A172 (cell line): ENCODE data around the gene CNR2. TPM values are rescaled to one million over a fixed set of nuclear protein-coding genes. Genes with fewer than 3 reads are reported as not detected.
"Not testable (repeated sequence)": the region's sequence is repeated elsewhere in the genome, so short reads cannot be mapped to it uniquely, and the experiment has no call there.

Experiments
- DNase-seq: peaks from one replicate; pipeline ENCODE4 v3.0.0-alpha.2; 2015; ENCODE audit warnings: low spot score
- total RNA-seq: library from RNA; depleted of rRNA; stranded (reverse); fragments of >200 nt; shearing (Covaris generic); gene quantifications from 2 replicates; pipeline ENCODE4 v1.2.3, GENCODE V29; 2014; rRNA removed

CNR2 gene
- total RNA-seq = not detected in 2 replicates

DNA sequence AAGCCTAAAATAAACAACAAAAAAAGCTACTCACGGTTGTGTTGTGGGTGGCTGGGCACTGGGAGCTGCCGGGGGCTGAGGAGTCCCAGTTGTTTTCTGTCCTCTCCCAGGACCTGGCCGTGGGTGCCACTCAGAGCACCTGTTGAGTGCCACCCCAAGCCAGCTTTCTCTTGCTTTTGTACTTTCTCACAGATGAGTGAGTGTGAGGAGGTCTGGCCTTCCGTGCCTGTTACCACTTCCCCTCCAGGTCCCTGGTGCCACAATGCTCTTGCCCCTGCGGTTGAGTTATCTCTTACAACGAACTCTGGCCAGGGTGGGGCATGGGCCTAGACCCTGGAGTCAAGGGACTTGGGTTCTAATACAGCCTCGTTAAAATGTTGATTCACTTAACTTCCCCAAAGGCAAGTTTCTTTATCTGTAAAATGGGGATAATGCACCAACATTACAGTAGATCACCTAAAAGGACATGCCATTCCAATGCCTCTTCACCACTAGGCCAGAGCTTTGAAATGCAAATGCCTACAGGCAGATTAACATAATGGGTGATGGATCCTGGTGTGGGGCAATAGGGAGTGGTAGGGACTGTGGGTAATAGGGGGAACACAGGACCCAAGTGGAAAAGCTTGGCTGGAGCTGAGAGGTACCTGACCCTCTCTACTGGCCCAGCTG lies at the start of gene CNR2:
Gene CNR2, minus strand, starts transcription at position 151 of the 669 bp plus-strand sequence. CDS start 37,745 bp downstream, outside the sequence.
- DNase-seq = no peak

DNA sequence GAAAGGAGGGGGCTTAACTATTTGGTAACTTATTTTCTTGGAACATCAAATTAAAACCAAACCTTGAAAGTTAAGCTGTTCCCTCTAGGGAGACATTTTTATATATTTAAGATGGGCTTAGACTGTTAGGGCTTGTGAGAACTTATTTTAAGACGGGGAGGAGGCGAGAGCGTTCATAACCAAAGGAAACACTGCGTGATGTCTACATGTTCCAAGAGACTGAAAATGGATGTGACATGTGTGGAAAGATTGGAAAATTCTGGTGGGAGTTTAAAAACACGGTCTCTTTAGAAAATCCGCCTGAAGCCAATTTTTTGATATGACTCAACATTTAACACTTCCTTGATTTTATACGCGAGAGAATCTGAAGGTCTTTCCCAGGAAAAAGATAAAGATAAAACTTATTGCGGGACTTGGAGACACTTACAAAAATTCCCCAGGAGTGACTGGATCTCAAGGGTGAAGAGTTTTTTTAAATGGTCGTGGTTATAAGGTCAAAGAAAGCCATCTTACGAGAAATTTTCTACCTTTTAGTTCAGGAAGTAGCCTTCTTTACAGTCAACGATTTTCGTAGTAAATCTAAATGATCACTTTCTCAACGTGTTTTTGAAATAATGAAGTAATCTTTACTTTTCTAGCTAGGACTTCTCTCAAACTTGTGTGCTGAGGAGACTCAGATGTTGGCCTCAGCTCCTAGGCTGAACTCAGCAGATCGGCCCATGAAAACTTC lies 47.3 kb upstream of the CNR2 start:
- DNase-seq = no peak

DNA sequence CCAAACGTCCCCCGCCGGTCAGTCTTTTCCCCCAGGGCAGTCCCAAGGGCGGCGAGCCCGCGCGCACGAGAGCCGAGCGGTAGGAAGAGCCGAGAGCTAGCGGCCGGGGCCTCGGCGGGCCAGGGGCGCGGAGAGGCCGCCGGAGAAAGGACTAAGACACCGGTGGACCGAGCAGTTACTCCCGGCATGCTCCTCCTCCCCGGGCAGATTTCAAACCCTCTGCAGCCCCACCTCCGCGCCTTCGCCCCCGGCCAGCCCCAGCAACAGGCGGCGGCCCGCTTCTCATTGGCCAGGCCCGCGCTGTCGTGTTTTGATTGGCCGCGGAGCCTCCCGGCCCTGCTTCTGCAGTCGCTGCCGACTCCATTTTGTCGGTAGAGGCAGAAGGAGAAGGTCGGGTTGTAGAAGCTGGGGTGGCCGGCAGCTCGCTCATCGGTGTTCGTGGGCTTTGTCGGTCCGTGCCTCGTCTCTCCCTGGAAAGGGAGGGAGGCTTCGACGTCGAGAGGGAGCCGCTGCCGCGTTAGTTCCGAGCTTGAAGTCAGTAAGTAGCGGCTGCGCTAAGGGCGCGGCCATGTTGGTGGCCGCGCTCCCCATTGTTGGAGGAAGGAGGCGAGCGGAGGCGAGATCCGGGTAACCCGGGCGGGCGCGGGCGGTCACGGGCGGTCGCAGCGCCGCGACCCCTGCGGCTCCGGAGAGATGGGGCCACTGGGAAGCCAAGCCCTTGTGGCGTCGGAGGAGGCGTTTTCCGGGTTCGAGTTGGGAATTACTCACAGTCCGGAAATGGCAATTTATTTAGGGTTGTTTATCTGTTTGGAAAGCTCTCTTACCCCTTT lies 46.5 kb upstream of the CNR2 start, which contains the start of gene PNRC2:
Gene PNRC2, plus strand, starts transcription at position 368 of the 830 bp plus-strand sequence. CDS start 1,630 bp downstream, outside the sequence.
- DNase-seq = peak; percentile 86

DNA sequence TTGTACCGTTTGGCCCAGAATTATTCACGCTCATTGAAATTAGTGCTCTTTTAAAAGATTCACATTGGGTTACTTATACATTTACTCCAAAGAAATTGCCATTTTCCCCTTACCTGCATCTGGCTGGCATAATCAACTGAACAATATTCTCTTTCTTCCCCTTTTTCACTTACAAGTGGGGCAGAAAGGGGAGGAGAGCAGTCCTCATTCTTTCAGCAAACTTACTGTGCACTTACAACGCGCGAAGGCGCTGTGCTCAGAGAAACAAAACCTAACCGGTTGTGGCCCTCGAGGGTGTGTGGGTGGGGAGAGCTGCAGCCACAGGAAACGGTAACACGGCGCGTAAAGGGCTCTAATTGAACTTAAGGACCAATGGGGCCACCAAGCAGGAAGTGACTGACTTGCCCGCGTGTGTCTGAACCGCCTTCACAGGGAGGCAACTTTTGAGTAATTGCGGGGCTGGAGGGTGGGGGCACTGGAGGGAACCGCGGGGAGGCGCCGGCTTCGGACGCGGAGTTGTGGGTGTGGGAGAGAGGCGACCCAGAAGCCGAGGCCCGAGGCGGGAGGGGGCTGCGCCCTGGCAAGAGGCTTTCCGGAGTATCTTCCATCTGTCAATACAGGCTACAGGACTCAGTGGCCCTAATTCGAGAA lies 45.8 kb upstream of the CNR2 start:
- peak; percentile 92 for DNase-seq

DNA sequence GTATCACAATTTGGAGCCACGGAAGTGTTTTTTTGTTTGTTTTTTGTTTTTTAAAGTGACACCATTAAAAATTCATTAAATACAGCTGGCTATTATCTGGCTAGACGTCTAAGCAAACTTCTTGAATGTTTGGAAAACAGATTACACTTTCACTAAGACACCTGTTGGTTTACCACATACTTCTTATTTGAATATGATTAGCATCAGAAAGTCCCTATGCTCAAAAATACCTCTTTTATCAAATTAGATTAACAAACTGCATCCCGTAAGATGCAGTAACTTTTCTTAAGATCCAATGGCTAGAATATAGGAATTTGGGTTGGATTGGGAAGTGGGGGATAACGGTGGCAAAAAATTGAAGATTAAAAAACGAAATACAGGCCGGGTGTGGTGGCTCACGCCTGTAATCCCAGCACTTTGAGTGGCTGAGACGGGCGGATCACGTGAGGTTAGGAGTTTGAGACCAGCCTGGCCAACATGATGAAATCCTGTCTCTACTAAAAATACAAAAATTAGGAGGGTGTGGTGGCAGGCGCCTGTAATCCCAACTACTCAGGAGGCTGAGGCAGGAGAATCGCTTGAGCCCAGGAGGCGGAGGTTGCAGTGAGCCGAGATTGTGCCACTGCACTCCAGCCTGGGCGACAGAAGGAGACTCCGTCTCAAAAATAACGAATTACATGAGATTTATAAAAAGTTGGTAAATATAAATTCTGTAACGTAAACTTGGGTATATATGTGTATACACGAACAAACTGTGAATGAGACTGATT lies 45.1 kb upstream of the CNR2 start:
- DNase-seq = not testable (repeated sequence)

DNA sequence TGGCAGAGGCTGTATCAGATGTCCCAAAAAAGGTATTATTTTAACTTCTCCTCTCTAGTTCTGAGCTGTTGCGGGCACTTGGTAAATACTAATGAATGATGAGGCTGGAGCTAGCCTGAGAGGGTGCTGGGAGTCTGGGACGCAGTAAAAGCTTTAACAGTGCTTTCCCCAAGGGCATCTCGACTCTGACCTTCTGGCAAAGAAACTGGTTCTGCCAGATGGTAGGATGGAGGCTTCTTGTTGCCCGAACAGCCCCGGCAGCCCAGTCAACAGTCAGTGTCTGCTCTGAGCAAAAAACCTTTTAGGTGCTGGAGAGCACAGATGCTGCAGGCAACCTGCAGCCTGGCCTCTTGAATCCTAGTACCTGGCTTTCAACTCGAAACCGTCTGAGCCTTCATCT lies 43.9 kb upstream of the CNR2 start:
- DNase-seq = no peak

DNA sequence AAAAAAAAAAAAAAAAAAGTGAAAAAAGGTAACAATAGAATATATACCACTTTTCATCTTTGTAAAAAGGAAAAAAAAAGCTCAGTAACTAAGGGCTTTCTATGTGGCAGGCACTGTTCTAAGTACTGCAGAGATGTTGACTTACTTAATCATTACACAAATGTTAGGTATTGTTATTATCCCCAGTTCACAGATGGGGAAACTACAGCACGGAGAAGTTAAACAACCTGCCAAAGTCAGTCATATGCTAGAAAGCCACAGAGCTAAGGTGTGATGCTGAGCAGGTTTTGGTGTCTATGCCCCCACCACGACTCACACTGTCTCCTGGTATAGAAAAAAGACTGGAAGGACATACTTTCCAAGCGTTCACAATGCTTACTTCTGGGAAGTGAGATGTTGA lies 39.9 kb upstream of the CNR2 start:
- no peak for DNase-seq

DNA sequence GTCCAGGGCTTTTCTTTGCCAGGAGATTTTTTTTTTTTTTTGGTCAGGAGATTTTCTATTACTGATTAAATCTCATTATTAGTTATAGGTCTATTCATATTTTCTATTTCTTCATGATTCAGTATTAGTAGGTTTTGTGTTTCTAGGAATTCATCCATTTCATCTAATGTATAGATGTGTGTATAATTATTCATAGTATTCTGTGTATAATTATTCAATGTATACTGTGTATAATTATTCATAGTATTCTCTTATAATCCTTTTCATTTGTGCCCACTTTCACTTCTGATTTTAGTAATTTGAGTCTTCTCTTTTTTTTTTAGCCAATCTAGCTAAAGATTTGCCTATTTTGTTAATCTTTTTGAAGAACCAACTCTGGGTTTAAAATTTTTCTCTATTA lies 34.2 kb upstream of the CNR2 start:
- DNase-seq = no peak

DNA sequence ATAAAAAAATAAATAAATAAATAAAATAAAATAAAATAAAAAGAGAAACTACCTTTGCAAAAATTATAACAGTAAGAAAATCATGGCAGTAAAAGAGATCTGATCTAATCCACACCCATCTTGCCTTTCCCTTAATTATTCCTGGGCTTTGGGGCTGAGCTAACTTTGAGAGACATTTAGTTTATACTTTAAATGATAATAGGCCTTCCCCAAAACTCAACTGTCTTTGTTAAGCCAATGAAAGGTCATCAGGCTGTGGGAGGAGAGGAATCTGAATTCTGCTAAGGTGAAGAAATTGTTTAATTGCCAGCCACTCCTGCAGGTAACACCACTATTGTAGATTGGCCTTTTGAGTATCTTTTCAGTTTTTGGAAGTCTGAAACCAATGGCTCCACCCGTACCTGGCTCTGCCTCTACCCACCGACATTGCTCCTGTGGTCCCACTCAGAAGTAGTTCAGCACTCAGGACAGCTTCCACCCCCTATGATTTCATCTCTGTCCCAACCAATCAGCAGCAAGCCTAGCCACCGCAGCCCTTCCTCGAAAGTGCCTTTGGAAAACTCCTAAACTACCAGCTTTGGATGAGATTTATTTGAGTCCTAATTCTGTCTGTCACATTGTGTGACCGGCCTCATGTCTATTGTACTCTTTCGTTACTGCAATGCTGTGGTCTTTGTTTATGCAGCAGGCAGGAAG lies 23.5 kb upstream of the CNR2 start:
- no peak for DNase-seq

DNA sequence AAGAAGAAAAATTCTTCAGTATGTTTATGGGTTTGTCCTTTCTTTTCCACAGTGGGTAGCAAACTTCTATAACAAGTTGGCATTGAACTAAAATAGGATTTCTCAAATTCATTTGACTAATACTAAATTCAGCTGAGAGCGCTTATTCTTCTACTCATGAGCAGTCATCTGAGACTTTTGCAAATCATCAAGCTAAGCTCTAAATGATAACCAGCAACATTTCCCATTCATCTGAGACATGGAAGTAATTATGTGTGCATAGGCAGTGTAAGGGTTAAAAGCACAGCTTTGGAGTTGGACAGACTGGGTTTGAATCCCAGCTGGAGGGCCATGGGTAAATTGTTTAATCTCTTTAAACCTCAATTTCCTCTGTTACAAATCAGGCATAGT lies 18.3 kb upstream of the CNR2 start:
- DNase-seq = no peak

DNA sequence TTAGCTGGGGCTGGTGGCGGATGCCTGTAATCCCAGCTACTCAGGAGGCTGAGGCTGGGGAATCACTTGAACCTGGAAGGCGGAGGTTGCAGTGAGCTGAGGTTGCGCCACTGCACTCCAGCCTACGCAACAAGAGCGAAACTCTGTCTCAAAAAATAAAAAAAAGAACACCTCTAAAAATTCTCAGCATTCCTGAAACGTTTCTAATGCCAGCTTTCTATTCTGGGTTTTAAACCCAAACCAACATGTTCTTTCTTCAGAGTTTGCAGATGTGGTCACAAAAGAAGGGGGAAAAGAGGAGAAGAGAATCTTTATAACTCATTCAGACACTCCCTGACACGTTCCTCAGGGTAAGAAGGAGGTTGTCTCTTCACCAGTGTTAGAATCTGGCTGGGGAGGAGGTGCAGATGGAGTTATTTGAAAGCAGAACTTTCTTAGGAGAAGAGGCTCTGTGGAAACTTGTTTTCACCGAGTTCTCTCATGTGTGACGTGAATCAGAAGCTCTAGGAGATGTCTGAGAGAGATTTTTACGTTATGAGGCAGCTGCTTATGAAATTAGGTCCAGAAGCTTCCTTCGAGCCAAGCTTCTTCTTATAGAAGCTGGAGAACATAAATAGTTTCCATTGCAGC lies 17.8 kb upstream of the CNR2 start:
- DNase-seq = no peak

DNA sequence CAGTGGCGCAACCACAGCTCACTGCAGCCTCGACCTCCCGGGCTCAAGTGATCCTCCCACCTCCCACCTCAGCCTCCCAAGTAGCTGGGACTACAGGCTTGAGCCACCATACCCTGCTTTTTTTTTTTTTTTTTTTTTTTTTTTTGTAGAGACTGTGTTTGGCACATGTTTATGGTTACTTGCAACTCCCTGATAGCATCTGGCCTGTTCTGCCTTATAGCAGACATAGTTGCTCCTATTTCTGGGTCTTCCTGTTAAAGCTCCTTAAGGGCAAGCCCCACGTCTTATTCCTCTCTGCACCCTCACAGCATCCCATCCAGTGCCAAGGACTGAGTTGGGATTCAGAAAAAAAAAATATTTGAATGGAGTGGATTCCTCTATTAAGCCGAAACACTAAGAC lies 17.1 kb upstream of the CNR2 start:
- DNase-seq = no peak

DNA sequence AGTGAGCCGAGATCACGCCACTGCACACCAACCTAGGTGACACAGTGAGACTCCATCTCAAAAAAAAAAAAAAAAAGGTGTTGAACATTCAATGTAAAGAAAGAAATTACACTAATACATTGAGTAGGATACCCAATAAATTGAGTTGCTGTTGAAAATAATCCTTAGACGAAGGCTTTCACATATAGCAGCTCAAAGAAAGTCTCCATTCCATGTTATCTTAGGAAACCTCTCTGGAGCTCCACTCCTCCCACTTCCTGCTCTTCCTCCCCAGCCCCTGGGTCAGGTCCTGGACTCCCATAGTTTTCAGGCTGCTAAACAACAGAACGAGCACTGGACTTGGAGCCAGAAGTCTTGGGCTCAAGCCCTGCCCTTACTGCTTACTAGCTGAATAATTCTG lies 15.6 kb upstream of the CNR2 start:
- no peak for DNase-seq

DNA sequence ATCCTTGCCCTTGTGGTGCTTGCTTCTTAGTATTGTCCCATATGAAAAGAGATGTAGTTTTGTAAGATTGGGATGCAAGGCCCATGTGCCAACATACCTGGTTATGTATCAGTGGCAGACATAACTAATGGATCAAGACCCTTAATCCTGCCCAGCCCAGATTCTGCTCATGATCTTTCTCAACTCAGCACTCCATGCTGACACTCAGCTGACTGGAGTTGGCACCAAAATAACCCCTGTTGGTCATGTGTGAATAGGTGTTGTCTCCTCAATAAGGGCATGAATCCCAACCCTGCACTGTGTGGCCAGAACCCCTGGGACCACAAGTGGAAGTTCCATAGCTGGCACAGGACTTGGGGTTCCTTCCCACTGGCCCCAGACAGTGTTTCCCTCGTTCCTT lies 13.9 kb upstream of the CNR2 start:
- no peak for DNase-seq

DNA sequence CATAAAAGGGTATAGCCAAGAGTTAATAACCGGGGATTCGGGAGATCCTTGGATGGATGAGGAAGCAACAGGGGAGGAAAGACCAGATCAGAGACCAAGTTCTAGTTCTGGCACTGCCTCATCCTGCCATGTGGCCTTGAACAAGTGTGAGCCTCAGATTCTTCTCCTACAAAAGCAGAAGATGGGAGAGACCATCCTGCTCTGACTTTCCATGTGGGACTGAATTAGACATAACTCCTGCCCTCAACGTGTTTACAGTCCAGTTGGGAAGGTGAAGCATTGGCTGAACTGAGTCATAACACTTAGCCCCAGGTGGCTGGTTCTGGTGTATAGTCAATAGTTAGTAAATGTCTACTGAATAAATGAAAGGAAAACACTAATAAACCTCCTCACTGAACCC lies 12.1 kb upstream of the CNR2 start:
- no peak for DNase-seq

DNA sequence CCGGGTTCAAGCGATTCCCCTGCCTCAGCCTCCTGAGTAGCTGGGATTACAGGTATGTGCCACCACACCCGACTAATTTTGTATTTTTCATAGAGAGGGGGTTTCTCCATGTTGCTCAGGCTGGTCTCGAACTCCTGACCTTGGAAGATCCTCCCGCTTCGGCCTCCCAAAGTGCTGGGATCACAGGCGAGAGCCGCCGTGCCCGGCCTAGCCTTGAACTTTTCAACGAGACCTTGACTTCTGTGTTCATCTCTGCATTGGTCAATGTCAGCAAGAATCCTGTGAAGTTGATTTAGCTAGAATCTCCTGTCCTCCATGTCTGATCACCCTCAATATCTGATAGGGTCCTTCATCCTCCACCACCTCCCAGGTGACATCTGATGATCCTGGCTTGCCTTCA lies 11.4 kb upstream of the CNR2 start:
- no peak for DNase-seq

DNA sequence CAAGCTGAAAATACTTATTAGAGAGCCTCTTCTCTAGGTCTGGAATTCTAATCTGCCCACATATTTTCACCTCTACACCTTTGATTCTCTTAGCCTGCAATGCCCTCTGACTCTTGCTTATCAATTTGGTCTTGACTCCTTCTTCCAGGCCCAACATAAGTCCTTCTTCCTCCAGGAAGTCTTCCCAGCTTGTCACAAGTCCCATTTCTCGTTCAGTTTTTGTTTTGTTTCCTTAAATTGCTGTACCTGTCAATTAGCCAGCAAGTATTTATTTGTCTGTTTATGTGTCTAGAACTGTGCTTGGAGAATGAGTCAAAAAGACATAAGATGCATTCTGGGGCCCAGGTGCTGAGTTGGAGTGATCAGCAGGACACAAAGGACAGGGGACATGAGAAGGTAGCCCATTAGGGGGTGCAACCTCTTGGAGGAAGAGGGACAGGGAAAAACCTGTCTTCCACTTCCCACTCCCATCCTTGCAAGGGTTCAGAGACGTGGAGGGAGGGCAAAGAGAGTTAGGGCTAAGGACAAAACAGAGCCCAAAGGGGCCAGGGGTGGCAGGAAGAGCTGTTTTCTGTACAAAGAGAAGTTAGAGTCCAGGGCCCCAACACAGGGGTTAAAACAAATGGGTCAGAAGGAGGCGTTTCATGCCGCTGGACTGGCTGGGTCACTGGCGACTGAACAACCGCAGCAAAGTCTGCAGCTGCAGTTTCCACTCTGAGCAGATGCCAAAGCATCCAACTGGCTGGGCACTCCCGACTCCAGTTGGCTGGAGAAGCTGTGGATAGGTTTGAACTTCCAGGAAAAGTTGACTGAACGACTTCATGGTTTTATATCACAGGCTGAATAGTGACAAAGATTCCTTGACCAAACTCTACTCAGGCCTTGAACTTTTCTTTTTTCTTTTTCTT lies 10.7 kb upstream of the CNR2 start:
- no peak for DNase-seq

DNA sequence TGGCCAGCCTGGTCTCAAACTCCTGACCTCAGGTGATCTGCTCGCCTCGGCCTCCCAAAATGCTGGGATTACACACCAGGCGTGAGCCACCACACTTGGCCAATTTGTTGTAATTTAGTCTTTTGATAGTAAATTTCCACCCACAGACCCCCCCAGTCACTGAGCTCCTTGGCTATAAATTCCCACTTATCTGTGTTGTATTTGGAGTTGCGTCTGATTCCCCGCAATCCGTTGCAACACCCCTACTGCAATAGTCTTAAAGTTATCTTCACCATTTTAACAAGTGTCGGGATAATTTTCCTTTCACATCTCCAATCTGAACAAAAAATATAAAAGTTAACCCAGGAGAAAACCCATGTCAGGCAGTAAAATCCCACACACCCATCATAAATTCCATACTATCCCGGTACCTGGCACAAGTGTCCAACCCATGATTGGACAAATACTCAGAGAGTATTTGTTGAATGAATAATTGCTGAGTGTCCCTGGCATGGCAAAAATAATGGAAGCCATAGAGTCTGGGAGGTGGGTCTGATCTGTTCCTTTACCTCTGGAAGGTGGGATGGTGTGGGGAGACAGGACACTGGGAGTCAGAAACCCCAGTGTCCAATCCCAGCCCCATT lies 9.3 kb upstream of the CNR2 start:
- no peak for DNase-seq
